HG03064 (cell line): ENCODE results near the gene IFI35.
"Not testable (repeated sequence)": the region's sequence is repeated elsewhere in the genome, so short reads cannot be mapped to it uniquely, and the experiment has no call there.

Source experiments
- ATAC-seq: cut with Tn5 transposase; IDR thresholded peaks from one replicate; pipeline ENCODE4 v1.9.1; 2021; ENCODE audit warnings: low read depth; ENCODE audit not compliant: unreplicated experiment

The IFI35 gene

DNA sequence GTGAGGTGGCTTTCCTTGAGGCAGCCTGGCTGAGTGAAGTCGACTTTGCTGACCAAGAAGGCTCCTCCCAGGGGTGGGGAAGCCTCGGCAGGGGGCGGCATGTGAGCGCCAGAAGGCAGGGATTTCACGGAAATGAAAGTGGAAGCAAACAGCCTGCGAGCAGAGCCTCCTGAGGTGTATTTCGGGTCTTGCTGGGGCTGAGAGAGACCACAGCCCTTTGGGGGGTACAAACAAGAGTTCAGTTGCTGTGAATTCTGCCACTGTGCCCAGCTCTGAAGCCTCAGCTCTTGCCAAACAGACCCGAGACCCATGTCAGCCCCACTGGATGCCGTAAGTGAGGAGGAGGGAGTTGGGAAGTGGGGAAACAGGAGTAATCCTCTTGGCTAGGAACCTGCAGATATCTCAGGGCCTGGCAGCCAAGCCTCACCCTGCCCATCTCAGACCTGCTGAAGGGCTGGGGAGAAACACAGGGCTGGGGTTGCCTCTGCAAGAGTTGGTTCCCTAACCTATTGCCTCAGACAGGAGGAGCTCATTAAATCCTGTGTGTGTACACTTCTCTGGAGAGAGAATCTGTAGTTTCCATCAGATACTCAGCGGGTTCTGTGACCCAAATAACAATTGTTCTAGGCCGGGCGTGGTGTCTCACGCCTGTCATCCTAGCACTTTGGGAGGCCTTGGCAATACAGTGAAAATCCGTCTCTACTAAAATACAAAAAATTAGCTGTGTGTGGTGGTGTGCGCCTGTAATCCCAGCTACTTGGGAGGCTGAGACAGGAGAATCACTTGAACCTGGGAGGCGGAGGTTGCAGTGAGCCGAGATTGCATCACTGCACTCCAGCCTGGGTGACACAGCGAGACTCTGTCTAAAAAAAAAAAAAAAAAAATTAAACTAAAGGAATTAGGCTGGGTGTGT, at the start of gene IFI35:
IFI35 (plus strand) TSS at position 146 of the 913 bp plus-strand sequence; CDS start at position 310, 164 bp downstream.
- no peak for ATAC-seq

DNA sequence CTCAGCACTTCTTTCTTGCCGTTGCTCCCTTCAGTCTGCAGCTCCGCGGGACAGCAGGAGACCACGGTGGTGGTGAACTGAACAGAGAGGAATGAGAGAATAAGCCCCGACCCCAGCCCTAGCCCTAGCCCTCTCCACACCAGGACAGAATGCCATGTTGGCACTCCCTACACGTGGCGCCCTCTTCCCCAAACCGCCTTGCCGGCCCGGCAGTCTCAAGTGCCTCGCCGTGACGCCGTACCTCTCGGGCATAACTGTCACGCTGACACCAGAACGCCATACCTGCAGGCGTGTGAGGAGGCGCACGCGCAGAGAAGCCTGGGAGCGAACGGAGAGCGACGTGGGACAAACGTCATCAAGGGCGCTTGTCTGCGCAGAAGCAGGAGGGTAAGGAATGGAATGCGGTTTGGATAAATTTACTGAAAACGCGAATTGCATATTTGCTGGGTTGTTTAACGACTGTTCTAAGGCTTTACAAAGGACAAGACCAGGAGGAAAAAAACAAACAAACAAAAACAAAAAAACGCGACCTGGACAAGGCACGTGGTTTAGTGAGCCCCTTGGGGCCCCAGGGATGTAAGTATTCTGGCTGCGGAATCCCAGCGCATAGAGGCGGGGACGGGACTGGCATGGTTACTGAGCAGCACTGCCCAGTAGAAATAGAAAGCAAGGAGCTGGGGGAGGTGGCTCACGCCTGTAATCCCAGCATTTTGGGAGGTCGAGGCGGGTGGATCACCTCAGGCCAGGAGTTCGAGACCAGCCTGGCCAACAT, 42.2 kb upstream of the IFI35 start, which contains the start of gene AARSD1:
AARSD1 (minus strand) TSS at position 294 of the 772 bp plus-strand sequence; CDS start at position 280, 14 bp downstream.
- ATAC-seq: peak; percentile 80

GRCh38 chr17:42967925-42968324, 38.7 kb upstream of the IFI35 start:
- no peak for ATAC-seq

- no peak for ATAC-seq
Measured at GRCh38 chr17:42969001-42969581, 37.5 kb upstream of the IFI35 start.

GRCh38 chr17:42971589-42971988, 35.0 kb upstream of the IFI35 start:
- no peak for ATAC-seq

DNA sequence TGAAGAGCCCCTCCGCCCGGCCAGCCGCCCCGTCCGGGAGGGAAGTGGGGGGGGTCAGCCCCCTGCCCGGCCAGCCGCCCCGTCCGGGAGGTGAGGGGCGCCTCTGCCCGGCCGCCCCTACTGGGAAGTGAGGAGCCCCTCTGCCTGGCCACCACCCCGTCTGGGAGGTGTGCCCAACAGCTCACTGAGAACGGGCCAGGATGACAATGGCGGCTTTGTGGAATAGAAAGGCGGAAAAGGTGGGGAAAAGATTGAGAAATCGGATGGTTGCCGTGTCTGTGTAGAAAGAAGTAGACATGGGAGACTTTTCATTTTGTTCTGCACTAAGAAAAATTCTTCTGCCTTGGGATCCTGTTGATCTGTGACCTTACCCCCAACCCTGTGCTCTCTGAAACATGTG, 33.3 kb upstream of the IFI35 start:
- ATAC-seq: not testable (repeated sequence)

GRCh38 chr17:42975265-42975664, 31.3 kb upstream of the IFI35 start:
- ATAC-seq: no peak

- ATAC-seq: not testable (repeated sequence)
Measured at GRCh38 chr17:42975701-42976100, 30.9 kb upstream of the IFI35 start.

DNA sequence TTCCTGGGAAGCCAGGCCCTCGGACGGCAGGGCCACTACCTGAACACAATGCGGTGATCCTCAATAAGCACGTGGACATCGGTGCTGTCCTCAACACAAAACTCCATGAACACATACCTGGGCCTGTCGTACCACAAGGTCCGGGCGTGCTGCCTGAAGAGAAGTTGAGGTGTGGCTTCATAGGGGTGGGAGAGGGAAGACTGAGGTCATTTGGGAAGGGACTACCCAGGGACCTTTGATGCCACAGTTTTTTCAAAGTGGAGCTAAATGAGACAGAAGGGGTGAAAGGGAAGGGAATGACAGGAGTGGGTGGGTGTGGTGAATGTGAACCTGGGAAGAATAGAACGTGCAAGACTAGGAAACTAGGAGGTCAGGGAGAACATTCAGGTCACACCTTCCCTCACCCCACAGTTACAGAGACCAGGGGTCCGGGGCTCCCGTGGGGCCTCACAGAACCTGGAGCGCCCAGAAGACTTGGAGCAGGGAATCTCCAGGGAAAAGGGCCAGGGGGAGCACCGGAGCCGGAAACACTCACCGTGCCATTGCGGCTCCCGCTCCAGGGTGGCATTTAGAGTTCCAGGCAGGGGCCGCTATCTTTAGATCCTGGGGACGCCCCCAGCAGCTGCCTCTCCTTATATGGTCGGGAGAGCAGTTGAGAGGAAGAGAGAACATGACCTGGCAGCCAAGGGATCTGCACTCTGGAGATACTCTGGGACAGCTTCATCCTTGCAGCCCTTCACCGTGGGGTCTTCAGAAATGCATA, 26.9 kb upstream of the IFI35 start, which contains the start of gene PTGES3L:
PTGES3L (minus strand) TSS at position 570 of the 763 bp plus-strand sequence; CDS start at position 543, 27 bp downstream.
- ATAC-seq: peak; percentile 17

DNA sequence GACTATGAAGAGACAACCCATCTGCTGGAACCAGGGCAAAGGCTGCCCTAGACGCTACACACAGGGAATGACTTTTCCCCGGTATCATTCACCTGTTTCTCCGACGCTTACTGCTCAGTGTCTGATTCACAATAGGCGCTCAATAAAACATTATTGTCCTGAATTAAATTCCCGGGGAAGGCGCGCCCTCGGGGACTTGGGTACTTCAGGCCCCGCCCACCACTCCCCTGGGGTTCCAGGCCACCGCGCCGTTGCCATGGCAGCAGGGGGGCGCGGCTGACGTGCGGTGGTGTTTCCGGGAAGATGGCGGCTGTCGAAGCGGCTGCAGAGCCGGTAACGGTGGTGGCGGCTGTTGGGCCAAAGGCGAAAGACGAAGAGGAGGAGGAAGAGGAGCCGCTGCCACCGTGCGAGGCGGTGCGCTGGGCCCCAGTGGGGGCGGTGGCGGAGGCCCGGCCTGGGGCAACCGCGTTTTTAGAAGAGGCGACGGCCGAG, 26.3 kb upstream of the IFI35 start, which contains the start of gene RUNDC1:
RUNDC1 (plus strand) TSS at position 292 of the 492 bp plus-strand sequence; CDS start at position 304, 12 bp downstream.
- peak; percentile 70 for ATAC-seq

DNA sequence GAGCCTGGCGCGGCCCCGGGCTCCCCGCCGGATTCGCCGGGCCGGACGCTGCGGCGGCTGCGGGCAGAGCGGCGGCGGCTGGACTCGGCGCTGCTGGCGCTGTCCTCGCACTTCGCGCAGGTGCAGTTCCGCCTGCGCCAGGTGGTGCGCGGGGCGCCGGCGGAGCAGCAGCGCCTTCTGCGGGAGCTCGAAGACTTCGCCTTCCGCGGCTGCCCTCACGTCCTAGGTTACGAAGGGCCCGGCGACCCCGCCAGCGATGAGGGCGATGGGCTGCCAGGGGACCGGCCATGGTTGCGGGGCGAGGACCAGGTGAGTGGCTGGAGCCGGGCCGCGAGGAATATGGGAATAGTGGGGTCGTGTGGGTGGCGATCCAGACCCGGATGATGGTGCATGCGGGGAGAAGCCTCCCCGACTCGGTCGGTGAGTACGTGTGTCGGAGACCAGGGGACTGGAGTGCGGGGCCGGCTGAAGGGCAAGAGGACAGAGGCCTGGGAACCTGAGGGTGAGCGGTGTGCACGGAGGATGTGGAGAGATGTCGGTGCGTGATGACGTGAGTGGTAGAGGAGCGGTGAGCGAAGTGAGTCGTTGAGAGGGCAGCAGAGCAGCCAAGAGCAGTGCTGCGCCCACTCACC, 25.7 kb upstream of the IFI35 start:
- ATAC-seq: peak; percentile 35

DNA sequence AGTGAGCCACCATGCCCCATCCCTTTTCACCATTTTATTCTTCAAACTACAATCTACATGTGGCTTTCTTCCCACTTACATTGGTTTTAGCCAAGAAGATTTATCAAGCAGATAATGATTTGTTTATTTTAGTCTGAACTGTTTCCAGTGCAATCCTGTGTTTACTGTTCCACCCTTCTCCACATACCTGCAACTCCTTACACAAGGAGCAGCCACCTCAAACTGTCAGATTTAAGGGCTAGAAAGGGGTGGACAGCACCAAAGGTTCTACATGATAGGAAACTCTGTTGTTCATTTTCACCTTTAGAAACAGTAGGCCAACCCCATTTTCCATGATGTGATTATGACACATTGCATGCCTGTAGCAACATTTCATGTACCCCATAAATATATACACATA, 24.3 kb upstream of the IFI35 start:
- ATAC-seq: no peak

DNA sequence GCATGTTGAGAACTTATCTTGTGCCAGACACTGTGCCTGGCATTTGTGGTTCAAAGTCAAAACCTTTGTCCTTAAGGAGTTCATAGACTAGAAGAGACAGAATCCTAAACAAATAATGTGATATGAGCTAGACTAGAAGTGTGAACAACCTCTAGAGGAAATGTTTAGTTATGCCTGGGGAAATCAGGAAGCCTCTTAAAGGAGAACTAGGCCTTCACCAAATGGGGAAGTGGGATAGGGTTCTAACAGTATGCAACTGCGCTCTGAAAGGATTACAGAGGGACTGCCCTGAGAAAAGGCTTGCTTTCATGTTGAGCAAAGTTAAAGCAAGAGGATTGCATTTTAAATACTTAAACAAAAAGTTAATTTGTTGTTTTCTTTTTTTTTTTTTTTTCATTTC, 21.4 kb upstream of the IFI35 start:
- no peak for ATAC-seq

DNA sequence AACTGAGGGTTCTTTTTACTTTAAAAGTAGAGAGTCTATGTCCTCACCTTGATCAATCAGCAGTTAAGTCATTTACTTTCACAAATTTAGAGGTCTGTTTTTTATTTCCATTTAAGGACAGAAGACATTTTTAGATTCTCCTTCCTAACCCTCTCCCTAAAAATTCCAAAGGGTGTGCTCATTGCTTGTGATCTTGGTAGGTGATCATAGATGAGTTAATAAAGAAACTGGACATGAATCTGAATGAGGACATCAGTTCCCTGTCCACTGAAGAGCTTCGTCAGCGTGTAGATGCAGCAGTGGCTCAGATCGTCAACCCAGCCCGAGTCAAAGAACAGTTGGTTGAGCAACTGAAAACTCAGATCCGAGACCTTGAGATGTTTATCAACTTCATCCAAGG, 17.4 kb upstream of the IFI35 start:
- no peak for ATAC-seq

DNA sequence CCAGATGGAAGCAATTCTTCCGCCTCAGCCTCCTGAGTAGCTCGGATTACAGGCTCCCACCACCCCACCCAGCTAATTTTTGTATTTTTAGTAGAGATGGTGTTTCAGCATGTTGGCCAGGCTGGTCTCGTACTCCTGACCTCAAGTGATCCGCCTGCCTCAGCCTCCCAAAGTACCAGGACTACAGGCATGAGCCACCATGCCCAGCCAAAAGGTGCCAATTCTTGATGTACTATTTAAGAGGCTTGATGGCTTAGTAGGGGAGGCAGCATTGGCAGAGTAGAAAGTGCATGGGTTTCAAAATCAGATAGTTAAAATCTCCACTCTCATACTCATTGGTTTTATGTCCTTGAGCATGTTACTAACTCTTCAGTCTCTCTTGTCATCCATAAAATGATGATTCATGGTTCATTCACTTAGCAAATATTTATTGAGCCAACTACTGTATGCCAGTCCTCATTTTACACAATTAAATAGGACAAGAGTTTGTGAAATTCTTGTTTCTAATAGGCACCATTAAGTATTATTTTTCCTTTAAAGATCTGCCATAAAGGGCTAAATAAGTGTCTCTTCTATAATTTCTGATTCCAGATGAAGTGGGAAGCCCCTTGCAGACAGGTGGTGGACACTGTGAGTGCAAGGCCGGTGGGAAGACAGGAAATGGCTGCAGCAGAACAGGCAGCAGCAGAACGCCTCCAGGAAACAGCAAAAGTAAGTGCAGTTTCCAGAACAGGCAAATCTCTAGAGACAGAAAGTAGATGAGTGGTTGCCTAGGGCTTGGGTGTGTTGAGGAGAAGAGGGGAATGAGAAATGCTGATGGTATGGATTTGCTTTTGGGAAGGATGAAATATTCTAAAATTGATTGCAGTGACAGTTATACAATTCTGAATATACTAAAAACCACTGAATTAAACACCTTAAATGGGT, 16.6 kb upstream of the IFI35 start:
- no peak for ATAC-seq

- ATAC-seq: no peak
Measured at GRCh38 chr17:42991471-42991870, 15.1 kb upstream of the IFI35 start.

GRCh38 chr17:42992872-42993271, 13.7 kb upstream of the IFI35 start:
- no peak for ATAC-seq

- ATAC-seq: not testable (repeated sequence)
Measured at GRCh38 chr17:42993913-42994312, 12.7 kb upstream of the IFI35 start.
